GM23248 (cell line): Measurements from ENCODE around the gene NFIX.

ENCODE experiments used
- EZH2 ChIP-seq: fragments of 200-600 bp; sonication (generic); IDR thresholded peaks from 2 replicates; pipeline ENCODE4 v1.6.1; 2018; ENCODE audit warnings: antibody characterized with exemption, mild to moderate bottlenecking; ENCODE audit not compliant: insufficient read depth, poor library complexity, severe bottlenecking
- EZH2phosphoT487 ChIP-seq: fragments of 200-600 bp; sonication (generic); IDR thresholded peaks from 2 replicates; pipeline ENCODE4 v1.6.1; 2018; ENCODE audit warnings: antibody characterized with exemption, moderate library complexity, mild to moderate bottlenecking, low read depth; ENCODE audit not compliant: insufficient read depth

DNA sequence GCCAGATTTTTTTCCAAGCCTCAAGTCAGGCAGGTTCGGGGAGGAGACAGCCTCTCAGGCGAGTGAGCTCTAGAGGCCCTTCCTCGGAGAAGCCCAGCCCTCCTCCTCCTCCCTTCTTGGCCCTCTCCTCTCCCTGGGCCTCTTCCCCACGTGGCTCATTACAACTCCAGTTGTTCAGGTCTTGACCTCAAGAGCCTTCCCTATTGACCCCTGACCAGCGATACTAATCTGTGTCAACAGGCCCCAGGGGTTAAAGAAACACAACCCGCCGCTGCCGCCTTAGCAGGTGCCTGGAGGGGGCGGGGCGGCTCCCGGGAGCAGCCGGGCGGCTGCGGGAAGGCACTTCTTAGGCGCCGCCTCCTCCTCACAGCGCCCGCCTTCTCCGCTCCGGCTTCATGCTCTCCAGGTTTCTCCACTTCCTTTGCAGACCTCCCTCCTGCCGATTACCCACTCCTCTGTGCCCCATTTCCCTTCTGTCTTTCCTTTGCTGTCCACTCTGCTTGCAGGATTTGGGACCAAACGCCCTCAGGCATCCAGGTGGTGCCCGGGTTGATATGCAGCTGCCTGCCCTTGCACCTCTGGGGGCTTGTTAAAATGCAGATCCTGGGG lies 56.4 kb downstream of the NFIX start:
- TF ChIP-seq EZH2 (no peak), EZH2phosphoT487 (no peak)
